HT1080 (cell line): ENCODE data around the gene CHRNA4. TPM values are rescaled to one million over a fixed set of nuclear protein-coding genes. Genes with fewer than 3 reads are reported as not detected.

ENCODE experiments used
- DNase-seq: peaks from one replicate; pipeline ENCODE4 v3.0.0-alpha.2; 2015; ENCODE audit warnings: low read depth
- total RNA-seq: library from RNA; depleted of rRNA; stranded (reverse); fragments of >200 nt; shearing (Covaris generic); gene quantifications from 2 replicates; pipeline ENCODE4 v1.2.3, GENCODE V29; 2014

CHRNA4 gene
- total RNA-seq, 1 experiment from 2014 or later, result not detected

DNA sequence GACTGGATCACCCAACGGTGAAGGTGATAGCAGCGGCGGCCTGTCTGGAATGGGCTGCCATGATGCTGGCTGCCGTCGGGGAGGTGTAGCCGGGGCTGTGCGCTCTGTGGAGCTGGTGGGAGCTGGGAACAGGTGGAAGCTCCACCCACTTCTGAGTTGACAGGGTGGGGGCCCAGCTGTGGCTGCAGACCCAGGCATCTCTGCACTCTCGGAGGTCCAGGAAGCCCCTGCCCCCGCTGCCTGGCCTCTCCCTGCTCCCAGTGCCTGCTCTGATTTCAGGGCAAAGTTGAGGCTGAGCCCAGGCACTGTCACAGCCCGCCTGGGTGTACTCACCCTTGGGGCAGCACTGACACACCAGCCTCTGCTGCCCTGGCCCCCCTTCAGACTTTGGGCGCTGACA is 18.1 kb upstream of the CHRNA4 start:
- DNase-seq, result no peak

DNA sequence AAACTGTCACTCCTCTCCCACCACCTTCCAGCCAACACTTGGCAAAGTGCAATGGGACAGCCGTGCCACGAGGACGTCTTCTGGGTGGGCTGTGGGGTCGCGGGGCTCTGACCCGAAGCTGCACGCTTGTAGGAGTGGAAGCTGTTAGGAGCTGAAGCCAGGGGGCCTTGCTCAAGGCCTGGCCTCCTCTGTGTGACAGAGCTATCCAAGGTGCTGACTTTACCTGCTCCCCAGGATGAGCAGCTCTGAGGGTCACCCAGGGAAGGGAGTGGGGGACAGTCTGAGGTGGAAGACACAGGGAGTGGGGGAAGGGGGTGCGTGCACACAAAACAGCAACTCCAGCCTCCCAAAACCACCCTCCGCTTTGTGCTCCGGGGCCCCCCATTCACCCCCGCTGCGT is 17.5 kb upstream of the CHRNA4 start:
- no peak for DNase-seq

DNA sequence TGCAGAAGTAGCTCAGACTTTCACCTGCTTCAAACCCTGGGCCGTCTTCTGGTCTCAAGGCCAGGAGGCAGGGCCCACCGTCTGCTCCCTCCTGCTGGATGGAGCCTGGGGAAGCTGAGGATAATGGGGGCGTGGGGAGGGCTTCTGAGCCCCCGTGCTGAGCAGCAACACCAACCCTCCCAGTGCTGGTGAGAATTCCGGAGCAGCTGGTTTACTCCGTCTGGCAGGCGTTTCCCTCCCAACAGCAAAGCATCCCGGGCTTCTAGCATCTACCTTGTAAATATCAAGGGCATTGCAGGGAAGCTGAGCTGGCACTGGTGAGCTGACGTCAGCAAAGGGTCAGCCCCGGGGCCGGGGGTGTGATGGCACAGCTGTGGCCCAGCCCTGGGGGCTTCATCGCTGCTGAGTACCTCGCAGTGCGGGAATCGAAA is 16.8 kb upstream of the CHRNA4 start:
- DNase-seq, result no peak

DNA sequence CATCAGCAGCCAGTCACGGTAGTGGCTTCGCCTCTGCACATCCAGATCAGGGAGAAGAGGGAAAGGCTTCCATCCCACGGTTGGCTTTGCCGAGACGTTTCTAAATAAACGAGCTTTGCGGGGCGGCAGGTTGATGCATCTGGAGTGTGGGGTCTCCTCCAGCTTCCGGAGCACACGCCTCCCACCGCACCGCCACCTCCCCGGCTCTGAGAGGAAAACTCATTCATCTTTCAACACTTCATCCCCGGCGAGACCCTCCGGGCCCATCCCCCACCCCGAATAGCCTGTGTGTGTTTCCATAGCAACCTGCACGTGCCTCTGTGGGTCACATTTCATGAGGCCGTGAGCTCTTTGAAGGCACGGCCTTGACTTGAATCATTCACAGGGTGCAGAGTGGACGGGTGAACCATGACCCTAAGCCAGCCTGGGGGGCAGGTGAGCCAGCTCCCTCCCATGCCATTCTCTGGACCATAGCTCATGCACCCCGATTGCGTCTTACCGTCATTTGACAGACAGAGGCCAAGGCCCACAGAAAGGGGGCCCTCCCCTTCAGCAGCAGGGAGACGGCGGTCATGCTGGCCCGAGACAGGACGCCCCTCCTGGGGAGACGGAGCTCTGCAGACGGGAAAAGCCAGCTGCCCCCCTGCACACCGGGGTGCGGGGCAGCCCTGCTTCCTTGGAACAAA is 16.2 kb upstream of the CHRNA4 start:
- no peak for DNase-seq

DNA sequence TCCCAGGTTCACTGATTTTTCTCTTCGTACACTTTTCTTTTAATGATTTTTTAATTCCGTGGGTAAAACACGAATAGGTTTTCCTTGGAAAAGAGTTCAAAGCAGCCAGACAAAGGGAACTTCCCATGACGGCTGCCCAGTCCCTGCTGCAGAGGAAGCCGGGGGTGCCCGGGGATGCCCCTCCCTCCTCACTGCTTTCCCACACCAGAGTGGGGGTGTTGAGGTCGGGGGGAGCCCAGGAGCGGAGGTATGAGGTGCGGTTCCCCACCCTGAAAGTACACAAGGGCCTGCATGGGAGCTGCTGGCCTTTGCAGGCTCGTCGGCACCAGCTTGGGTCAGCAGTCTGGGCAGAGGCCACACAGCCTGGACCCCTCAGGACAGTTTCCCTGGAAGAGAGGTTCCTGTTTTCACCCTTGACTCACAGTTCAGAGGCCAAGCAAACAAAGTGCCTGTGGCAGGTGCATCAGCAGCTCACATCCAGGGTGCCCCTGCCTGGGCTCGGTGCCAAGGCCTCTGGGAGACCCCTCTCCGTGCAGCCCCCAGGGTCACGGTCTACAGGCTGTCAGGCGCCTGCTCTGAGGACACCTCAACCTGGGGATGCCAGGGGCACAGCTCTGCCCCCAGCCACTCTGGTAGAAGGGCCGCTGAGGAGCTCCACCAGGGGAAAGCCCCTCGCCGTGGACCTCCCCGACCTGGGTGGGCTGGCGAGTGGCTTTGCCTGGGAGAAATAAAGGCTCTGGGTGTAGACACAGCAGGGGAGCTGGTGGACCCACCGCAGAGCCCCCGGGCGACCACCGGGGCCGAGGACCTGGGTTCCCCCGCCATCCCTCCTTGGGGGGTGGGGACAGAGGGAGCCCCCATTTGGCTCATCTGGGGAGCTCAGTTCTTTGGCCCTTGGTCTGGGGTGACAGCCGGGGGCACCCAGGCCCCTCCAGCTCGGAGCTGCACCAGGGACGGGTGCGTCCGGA is 15.4 kb upstream of the CHRNA4 start:
- DNase-seq, result no peak

DNA sequence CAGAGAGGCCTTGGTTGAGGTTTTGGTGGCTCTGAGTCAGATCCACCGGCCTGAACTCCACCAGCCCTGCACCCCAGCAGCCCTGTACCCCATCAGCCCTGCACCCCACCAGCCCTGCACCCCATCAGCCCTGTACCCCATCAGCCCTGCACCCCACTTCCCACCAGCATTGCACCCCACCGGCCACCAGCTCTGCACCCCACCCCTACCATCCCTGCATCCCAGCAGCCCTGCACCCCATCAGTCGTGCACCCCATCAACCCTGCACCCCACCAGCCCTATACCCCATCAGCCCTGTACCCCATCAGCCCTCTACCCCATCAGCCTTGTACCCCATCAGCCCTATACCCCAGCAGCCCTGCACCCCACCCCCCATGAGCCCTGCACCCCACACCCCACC is 14.3 kb upstream of the CHRNA4 start:
- no peak for DNase-seq

DNA sequence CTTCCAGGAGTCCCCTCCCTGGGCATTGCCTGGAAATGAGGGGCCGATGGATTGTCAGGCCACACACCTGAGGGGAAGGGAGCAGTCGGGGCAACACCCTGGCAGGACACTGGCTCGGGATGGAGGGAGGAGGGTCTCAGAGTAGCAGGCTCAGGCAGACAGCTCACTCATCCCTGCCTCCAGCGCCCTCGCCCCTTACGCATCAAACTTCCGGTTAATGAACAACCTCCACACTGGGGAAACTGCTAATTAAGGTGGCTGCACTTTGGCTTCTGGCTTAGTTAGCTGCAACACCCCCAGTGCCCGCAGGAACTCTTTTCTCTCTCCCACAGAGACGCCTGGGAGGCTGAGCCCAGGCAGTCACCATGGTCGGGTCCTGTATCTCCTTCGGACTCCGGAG is 13.4 kb upstream of the CHRNA4 start:
- no peak for DNase-seq

DNA sequence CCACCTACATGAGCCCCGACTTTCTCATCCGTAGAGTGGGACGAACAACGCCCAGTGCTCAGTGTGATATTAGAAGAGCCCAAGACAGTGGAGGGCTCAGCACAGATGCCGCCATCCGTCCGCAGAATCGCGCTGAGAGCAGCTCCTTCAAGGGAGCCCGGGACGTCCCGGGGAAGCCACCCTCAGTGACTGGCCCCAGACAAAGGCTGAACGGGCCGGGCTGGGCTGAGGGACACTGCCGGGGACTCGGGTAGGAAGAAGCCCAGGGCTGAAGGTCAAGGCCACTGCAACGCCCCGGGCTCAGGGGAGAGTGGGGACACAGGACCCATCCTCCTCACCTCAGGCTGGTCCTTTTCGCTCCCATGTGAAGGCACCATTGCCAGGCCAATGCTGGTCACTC is 12.8 kb upstream of the CHRNA4 start:
- DNase-seq, result no peak

DNA sequence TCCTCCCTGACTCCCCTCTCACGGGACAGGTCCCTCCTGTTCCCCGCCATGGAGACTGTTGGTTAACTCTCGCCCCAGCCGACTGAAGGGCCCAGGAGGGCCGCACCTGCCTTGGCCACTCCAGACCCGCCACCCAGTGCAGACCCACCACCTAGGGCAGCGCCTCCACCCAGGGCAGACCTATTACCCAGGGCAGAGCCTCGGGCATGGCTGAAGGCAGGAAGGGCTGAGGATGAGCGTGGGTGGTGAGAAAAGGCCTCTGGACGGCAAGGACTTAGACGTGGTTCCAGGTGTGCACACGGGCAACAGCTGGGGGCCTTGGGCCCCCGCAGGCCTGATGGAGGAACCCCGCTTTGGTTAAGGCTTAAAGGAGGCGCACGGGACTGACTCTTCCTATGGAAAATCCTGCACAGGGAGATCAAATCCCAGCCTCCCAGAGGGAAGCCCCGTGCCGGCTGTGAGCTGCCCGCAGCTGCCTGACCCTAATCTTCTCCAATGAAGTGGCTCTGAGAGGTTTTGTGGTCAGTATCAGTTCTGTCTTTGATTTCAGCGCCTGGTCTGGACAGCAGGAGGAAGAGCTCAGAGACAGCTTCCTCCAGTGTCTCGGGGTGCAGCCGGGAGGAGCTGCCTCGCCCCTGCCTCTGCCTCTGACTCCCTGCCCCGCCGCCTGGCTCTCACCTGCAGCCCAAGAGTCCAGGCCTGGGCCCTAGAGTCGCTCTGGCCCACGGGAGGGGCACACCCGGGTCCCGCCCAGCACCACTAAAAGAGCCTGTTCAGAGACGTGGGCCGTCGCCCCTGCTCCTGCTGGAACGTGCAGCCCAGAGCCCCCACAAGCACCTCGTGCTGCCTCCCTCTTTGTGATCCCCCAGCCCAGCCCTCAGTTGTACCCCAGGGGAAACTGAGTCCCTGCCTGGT is 12.1 kb upstream of the CHRNA4 start:
- no peak for DNase-seq

DNA sequence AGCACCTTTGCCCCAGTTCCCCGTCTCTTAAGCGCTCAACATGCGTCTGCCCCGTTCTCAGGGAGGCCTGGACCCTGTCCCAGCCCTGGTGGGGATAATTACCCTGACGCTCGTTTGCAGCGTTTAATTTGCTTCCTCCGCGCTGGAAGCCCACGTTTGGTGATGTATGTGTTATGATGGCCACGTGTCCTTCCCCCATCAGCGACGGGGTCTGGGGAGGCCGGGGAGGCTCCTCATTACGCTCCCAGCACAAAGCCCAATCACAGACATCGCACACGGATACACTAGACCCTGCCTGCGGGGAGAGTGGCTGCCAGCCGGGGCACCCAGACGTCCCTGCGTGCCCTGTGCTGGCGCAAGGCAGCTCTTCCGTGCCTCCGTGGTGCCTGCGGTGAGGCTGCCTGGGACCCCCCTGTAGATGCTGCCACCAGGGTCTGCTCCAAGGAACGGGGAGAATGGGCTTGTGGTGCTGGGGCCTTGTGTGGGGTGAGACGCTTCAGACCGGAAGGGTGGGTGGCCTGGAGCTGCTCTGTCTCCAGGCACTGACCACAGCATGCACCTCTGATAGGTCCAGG is 10.2 kb upstream of the CHRNA4 start:
- DNase-seq, result no peak

DNA sequence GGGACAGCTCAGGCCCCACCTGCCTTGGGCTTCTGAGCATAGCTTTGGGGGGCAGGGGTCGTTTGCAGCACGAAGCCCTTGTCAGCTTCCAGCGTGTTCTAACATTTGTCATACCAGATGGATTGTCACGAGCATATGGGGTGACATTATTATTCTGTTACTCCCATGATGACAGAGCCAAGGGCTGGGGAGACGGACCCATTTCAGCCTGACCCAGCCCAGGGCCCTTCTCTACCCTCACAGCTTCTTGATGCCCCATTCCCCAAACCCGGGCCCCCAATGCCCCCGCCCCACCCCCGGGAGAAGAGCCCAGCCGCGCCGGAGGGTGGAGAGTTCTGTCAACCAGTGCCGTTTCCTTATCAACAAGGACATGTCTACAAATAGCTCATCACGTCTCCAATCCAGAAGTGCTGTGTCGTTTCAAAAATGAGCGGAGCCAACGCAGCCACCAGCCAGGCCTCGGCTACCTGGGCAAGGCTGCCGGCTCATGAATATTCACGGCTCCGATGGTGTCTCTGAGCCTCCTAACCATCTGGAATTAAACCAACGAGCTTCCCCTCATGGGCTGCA is 9.6 kb upstream of the CHRNA4 start:
- DNase-seq, result no peak

DNA sequence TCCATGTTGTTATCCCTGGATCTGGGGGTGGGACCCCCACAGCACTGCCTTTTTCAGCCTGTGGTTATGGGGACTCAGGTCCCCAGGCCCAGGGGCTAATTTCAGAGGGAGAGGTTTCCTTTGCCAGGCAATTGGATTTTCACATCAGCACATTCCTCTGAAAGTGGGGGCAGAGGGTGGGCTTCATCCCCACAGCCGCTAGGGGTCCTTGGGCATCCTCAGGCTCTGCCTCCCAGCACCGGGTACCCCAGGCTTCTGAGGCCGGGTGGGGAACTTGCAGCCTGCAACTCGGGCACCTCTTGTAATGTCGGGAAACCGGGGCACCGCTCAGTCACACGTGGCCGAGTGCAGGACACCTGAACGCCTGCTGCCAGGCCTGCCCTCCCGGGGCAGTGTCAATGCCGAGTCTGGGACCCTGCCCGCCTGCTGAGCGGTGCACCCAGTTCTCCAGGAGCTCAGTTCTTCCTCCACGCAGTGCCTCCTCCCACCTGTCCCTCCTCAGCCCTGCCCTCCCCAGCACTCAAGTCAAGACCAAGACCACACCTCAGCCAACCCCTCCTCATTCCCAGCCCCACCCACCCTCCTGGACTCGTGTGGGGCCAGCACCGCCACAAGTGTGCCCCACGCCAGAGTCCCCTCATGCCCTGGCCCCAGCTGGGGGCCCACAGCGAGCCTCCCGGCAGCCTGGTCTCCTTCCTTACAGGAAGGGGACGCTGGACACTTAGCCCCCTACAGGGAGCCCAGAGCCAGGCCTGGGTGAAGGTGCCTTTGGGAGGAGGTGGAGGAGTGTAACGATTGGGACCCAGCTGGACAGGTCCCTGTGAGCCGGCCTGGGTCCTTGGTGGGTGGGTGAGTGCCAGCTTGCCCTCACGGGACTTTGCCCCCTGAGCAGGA is 8.8 kb upstream of the CHRNA4 start:
- DNase-seq, result no peak

DNA sequence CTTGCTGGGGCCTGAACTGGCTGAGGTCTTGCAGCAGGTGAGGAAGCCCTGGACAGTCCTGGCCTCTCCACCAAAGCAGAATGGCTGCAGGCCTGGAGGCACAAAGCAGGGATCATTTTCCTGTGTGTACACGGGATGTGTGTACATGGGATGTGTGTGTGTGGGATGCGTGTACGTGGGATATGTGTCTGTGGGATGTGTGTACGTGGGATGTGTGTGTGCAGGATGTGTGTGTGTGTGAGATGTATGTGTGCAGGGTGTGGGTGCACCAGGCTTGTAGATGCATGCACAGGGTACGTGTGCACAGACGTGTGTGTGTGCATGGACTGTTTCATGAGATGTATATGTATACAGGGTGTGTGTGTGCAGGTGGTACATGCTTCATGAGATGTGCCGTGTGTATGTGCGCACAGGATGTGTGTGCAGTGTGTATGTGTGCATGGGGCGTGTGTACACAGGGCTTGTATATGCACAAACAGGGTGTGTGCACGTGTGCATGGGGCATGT is 7.9 kb upstream of the CHRNA4 start:
- no peak for DNase-seq

DNA sequence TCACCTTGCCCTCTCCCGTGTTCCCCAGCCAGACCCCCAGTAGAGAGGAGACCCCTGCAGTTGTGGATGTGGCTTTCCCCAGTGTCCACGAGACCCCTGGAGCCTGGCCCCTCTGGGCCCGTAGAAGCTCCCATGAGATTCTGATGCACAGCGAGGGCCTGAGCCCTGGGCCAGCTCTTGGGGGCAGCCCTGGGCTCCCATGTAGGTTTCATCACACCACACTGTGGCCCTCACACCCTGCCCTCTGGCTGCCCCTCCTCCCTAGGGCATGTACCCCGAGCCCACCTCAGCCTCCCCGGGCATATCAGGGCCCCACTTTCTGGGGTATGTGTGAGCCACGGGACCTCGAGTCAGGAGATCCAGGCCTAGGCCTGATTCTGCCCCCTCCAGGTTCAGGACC is 7.0 kb upstream of the CHRNA4 start:
- DNase-seq, result no peak

DNA sequence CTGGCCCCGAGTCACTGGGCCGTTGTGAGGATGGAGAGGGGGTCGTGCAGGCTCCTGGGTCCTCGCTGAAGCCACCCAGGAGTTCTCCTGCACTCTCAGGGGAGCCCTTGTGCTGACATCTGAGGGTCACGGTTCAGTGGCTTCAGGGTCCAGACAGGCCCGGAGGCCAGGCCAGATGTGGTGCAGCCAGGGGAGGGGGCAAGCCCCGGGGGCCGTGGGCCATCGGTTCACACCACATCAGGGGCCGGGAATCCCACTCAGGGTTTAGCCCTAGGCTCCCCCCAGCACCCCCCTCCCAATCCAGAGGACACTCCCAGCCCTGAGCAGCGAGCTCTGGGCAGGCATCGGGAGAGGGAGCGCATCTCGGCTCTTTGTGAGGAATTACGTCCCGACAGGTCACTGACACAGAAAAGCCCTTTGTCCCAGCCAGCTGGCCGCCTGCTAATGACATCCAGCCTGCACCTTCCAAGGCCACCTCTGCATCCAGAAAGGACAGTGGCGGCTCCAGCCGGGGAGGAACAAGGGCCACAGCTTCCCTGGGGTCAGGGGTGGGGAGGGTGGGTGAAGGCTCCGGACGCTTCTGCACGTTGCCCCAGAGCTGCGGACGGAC is 6.4 kb upstream of the CHRNA4 start:
- no peak for DNase-seq

DNA sequence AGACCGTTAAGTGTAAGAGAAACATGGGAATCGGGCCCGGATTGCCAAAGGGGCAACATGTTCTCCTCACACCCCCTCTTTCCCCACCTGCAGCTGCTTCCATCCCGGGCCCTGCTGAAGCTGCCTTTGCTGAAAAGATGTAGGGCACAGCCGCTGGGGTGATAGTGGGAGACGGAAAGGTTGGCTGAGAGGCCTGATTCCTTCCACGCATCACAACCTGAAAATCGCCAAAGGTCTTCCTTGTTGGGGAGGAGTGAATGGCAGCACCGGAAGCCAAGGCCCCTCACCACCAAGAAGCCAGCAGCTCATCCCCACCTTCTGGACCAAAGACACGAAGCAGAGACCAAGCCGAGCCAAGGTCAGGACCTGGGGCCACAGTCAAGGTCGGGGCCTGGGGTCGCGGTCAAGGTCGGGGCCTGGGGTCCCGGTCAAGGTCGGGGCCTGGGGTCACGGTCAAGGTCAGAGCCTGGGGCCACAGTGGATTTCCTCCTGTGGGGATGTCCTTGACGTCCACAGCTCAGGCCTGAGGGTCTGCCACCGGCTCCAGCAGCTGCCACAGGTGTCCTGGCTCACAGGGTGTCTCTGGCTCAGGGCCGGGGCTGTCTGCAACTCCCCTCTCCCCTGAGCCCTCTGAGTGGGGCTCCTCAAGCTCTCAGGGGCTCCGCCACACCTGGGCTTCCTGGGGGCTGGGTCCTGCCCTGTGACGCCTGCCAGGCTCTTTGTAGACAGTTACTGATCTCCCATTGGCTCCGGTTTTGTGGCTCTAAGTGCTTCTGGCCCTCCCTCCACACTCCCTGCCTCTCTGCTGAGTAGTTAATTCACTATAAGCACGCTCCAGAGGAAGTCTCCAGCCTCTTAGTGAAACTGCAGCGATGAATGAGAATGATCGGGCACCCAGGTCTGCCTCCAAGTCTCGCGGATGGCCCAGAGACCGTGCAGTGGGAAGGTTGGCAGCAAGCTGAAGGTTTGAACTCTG is 5.5 kb upstream of the CHRNA4 start:
- DNase-seq, result no peak

DNA sequence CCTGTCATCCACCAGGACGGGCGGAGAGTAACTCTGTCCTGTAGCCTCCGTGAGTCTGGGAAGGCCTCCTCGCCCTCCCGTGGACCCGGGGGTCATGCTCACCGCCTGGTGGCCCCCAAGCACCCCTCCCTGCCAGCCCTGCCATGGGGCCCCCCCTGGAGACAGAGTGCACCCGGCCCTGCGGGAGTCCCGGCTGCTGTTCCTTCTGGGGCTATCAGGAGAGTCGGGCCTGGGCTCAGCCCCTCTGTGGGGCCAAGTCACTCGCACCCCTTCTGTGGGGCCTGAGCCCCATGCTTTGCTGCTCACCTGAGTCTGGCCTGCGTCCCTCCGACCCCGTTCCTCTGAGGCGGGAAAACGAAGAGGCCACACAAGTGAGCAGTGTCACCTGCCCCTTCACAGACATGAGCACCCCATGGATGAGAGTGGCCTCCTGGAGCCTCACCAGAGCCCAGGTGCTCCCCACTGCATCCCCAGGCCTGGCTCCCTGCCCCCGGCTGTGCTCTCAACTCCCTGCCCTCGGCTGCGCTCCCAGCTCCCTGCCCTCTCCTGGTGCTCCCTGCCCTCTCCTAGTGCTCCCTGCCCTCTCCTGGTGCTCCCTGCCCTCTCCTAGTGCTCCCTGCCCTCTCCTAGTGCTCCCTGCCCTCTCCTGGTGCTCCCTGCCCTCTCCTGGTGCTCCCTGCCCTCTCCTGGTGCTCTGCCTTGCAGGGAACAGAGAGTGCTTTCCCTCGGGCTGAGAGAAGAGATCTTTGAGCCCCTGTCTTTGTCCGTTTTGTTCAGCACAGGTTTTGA is 4.6 kb upstream of the CHRNA4 start:
- DNase-seq, result no peak
